ENCODE measurements around the gene HTR3E. TPM values are rescaled to one million over a fixed set of nuclear protein-coding genes. Genes with fewer than 3 reads are reported as not detected.

Gene HTR3E
- total and polyA plus RNA-seq, 2 of the 13 experiments (the other 11 are each of a cell fraction or from before 2014, with no cell fraction given), result not detected

DNA sequence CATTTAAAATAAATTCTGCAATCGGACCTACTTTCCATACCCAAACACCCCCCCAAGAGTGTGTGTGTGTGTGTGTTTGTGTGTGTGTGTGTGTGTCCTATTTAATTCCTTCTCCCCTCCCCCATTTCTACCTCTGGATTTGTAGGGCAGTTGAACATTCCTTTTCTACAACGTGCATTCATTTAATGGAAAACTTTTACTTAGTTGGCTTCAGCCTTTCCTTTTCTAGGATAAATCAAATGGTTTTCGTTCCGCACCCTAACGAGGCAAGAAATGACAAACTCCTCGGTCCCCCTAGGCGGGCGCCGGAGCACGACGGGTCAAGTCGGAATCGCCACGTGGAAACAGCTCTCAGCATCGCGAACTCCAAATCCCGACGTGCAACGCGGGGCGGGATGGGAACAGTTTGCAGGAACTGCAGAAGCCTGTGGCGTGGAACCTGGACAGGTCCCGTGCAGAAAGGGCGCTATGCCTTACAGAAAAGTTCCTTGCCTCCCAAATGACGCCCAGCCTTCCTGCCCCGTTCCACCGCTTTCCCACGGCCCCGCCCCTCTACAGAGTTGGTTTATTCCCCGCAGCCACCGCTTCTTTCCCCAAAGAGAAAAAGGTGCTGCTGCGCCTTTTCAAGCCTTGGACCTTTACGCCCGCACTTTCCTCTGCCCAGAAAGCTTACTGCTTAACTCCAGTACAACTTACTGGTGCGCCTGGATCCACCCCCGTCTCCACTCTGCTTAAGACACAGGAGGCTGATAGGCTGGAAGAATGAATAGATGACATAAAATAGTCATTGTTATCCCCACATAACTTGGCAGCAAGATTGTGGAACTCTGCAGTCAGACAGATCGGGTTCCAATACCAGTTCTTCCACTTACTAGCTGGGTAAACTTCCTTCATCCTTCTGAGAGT is 37.2 kb downstream of the HTR3E start (continued):
- TF ChIP-seq ATF1 (CRISPR knock-in tag; IDR thresholded peaks at IDR 0.05), result peak; percentile 69; the same call in 1 of the 2 replicates
- TF ChIP-seq RBAK (CRISPR knock-in tag; IDR thresholded peaks at IDR 0.05), result no peak
- peak; percentile 83 for TF ChIP-seq ZNF605 (CRISPR knock-in tag; IDR thresholded peaks at IDR 0.05)
- TF ChIP-seq ARNTL (CRISPR knock-in tag; IDR thresholded peaks at IDR 0.05), result peak; percentile 70; the same call in 1 of the 2 replicates
- no peak for TF ChIP-seq SALL2 (CRISPR knock-in tag; IDR thresholded peaks at IDR 0.05)
- TF ChIP-seq ZNF430 (CRISPR knock-in tag; IDR thresholded peaks at IDR 0.05), result peak; percentile 48; the same call in 1 of the 2 replicates
- TF ChIP-seq ZNF709 (CRISPR knock-in tag; IDR thresholded peaks at IDR 0.05), result no peak; the same call in 1 of the 2 replicates
- TF ChIP-seq RARA (CRISPR knock-in tag; IDR thresholded peaks at IDR 0.05), result peak; percentile 10; the same call in 1 of the 2 replicates
- peak; percentile 71 for TF ChIP-seq RBFOX2 (IDR thresholded peaks at IDR 0.05; ENCODE audit: low read depth, low read length)
- peak; percentile 21; the same call in 1 of the 2 replicates for TF ChIP-seq HBP1 (CRISPR knock-in tag; IDR thresholded peaks at IDR 0.05; ENCODE audit: low read depth)
- no peak for TF ChIP-seq TAF15 (IDR thresholded peaks at IDR 0.05; ENCODE audit: low read depth, low read length, poor library complexity, severe bottlenecking)
- TF ChIP-seq NBN (conservative IDR thresholded peaks at IDR 0.05), result no peak
- TF ChIP-seq ZNF230 (CRISPR knock-in tag; IDR thresholded peaks at IDR 0.05), result peak; percentile 81; the same call in 1 of the 2 replicates
- 0 out of 2 replicates have a peak, but pooled peaks have one; percentile 32 for TF ChIP-seq SP2 (CRISPR knock-in tag; IDR thresholded peaks at IDR 0.05)
- TF ChIP-seq PHF20 (CRISPR knock-in tag; IDR thresholded peaks at IDR 0.05), result peak; percentile 66; the same call in 1 of the 2 replicates
- TF ChIP-seq ISX (CRISPR knock-in tag; conservative IDR thresholded peaks at IDR 0.05), result no peak
- no peak for TF ChIP-seq NR2F2 (IDR thresholded peaks at IDR 0.05; ENCODE audit: borderline replicate concordance, low read depth)
- TF ChIP-seq TRAFD1 (CRISPR knock-in tag; IDR thresholded peaks at IDR 0.05; ENCODE audit: borderline replicate concordance), result peak; percentile 66; the same call in 1 of the 2 replicates
- peak; percentile 92; the same call in 1 of the 2 replicates for TF ChIP-seq MXD3 (CRISPR knock-in tag; IDR thresholded peaks at IDR 0.05)
- 0 out of 2 replicates have a peak, but pooled peaks have one; percentile 66 for TF ChIP-seq WIZ (CRISPR knock-in tag; IDR thresholded peaks at IDR 0.05)
- peak; percentile 66 for TF ChIP-seq ZMYM4 (CRISPR knock-in tag; IDR thresholded peaks at IDR 0.05)
- TF ChIP-seq ETV5 (CRISPR knock-in tag; IDR thresholded peaks at IDR 0.05; ENCODE audit: borderline replicate concordance), result no peak
- TF ChIP-seq ZNF761 (CRISPR knock-in tag; conservative IDR thresholded peaks at IDR 0.05), result peak; percentile 89; the same call in 1 of the 2 replicates
- TF ChIP-seq MEIS2 (CRISPR knock-in tag; IDR thresholded peaks at IDR 0.05), result peak; percentile 60; the same call in 1 of the 2 replicates
- peak; percentile 46; the same call in 1 of the 2 replicates for TF ChIP-seq ELF3 (CRISPR knock-in tag; IDR thresholded peaks at IDR 0.05)
- 0 out of 2 replicates have a peak, but pooled peaks have one; percentile 35 for TF ChIP-seq GATAD2A (CRISPR knock-in tag; IDR thresholded peaks at IDR 0.05)
- TF ChIP-seq MAFK (conservative IDR thresholded peaks at IDR 0.05 in 1 of 2, IDR thresholded peaks at IDR 0.05 in 1 of 2; ENCODE audit: low read length in 2 of 2), result no peak
- peak; percentile 31; the same call in 1 of the 2 replicates for TF ChIP-seq TOE1 (CRISPR knock-in tag; IDR thresholded peaks at IDR 0.05)

All from HepG2 (cell line).